Smooth muscle cell of the brain vasculature (primary cell): Measurements from ENCODE around the gene NFIA.

ENCODE experiments used
- DNase-seq: peaks from one replicate; pipeline ENCODE4 v3.0.0-alpha.2; 2012; ENCODE audit warnings: low read depth, low spot score

Gene NFIA

GRCh38 chr1:61102041-61102440, 19.7 kb downstream of the NFIA start:
- no peak for DNase-seq

- DNase-seq, result no peak
Observed at GRCh38 chr1:61102621-61103020, 20.3 kb downstream of the NFIA start.

GRCh38 chr1:61104220-61104671, 21.9 kb downstream of the NFIA start:
- no peak for DNase-seq

- no peak for DNase-seq
Observed at GRCh38 chr1:61107638-61108037, 25.3 kb downstream of the NFIA start.

- DNase-seq, result no peak
Observed at GRCh38 chr1:61109158-61109557, 26.8 kb downstream of the NFIA start.

- no peak for DNase-seq
Observed at GRCh38 chr1:61109910-61110309, 27.5 kb downstream of the NFIA start.

GRCh38 chr1:61110554-61110953, 28.2 kb downstream of the NFIA start:
- DNase-seq, result no peak

GRCh38 chr1:61111084-61112004, 29.0 kb downstream of the NFIA start:
- DNase-seq, result no peak

GRCh38 chr1:61114178-61114870, 32.0 kb downstream of the NFIA start:
- DNase-seq, result no peak

GRCh38 chr1:61115436-61115835, 33.1 kb downstream of the NFIA start:
- DNase-seq, result no peak

- no peak for DNase-seq
Observed at GRCh38 chr1:61116421-61116820, 34.1 kb downstream of the NFIA start.

GRCh38 chr1:61117283-61117682, 34.9 kb downstream of the NFIA start:
- DNase-seq, result no peak

GRCh38 chr1:61119085-61119484, 36.7 kb downstream of the NFIA start:
- no peak for DNase-seq

GRCh38 chr1:61120246-61120840, 38.0 kb downstream of the NFIA start:
- DNase-seq, result no peak

- no peak for DNase-seq
Observed at GRCh38 chr1:61120998-61121397, 38.6 kb downstream of the NFIA start.

GRCh38 chr1:61121631-61122030, 39.3 kb downstream of the NFIA start:
- no peak for DNase-seq

- DNase-seq, result no peak
Observed at GRCh38 chr1:61122389-61122788, 40.0 kb downstream of the NFIA start.

- no peak for DNase-seq
Observed at GRCh38 chr1:61123326-61123725, 41.0 kb downstream of the NFIA start.

- no peak for DNase-seq
Observed at GRCh38 chr1:61124078-61124477, 41.7 kb downstream of the NFIA start.

GRCh38 chr1:61124696-61125095, 42.3 kb downstream of the NFIA start:
- DNase-seq, result no peak

- DNase-seq, result no peak
Observed at GRCh38 chr1:61125263-61125662, 42.9 kb downstream of the NFIA start.

GRCh38 chr1:61125895-61126294, 43.5 kb downstream of the NFIA start:
- no peak for DNase-seq
